ENCODE data around the gene LILRA1.
"Not testable (repeated sequence)": the region's sequence is repeated elsewhere in the genome, so short reads cannot be mapped to it uniquely, and the experiment has no call there.

DNA sequence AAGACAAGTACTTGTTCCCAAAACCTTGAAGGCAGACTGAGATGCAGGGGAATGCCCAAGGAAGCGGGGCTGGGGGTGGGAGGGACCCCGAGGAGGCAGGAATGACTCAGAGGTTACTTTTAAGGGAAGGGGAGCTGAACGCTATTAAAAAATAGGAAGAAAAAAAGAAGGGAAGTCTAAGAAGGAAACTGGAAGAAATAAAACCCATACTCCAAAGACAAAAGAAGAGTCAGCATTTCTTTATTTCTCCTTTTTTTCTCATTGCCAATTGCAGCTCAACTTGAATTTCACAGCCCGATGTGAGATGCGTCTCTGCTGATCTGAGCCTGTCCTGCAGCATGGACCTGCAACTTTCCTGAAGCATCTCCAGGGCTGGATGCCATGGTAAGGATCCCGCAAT, 50.2 kb downstream of the LILRA1 start:
- TF ChIP-seq EZH2phosphoT487 (IDR thresholded peaks at IDR 0.05; ENCODE audit: insufficient read depth, low read depth); EZH2 (IDR thresholded peaks at IDR 0.05; ENCODE audit: insufficient read depth, poor library complexity, severe bottlenecking): not testable (repeated sequence)

All from GM23248 (cell line).